Activated T-cell treated with anti-CD3 and anti-CD28 coated beads, Interleukin-2, amount 50 U/mL, for 4 hours (primary cell): ENCODE results near the gene PSG1. TPM values are rescaled to one million over a fixed set of nuclear protein-coding genes. Genes with fewer than 3 reads are reported as not detected.
"Not testable (repeated sequence)": the region's sequence is repeated elsewhere in the genome, so short reads cannot be mapped to it uniquely, and the experiment has no call there.

ENCODE experiments used
- ATAC-seq, 2 donors: fragments of 200-7000 bp; cut with Tn5 transposase; one replicate each; pipeline ENCODE4 v1.10.0; 2021
- DNase-seq: peaks from one replicate; pipeline ENCODE4 v3.0.0-alpha.2; 2020
- H3K27me3 Mint-ChIP-seq: one replicate; pipeline ENCODE4 v1.8.0; 2021; ENCODE audit warnings: low read depth, mixed read lengths
- H3K36me3 Mint-ChIP-seq: one replicate; pipeline ENCODE4 v1.8.0; 2022; ENCODE audit warnings: mixed read lengths; ENCODE audit not compliant: insufficient read depth
- H3K4me1 Mint-ChIP-seq: one replicate; pipeline ENCODE4 v1.8.0; 2021; ENCODE audit warnings: low read depth, mixed read lengths
- H3K4me3 Mint-ChIP-seq: one replicate; pipeline ENCODE4 v1.8.0; 2021; ENCODE audit warnings: mild to moderate bottlenecking, moderate library complexity, mixed read lengths
- H3K9me3 Mint-ChIP-seq: one replicate; pipeline ENCODE4 v1.8.0; 2021; ENCODE audit warnings: mixed read lengths
- total RNA-seq, 3 donors: library from RNA; stranded (reverse); gene quantifications; one replicate each; pipeline ENCODE4 v1.2.1, GENCODE V29; 2021

The PSG1 gene
- not detected for total RNA-seq

DNA sequence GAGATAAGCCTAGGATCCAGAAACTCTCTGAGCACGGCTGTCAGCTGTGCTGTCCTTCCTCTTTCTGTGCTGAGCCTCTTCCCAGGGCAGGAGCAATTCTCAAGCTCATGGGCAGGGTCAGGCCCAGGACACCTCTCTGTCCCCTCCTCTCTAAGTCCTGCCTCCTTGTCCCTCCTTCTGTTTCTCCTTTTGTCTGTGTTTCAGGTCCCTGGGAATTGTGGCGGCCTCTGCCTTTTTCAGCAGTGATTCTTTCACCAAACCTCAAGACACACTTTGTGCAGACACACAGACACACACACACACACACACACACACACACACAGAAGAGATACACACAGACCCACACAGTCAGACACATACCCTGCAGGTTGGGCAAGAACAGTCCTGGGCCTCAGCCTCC is at the start of gene PSG1:
TSS of gene PSG1 (minus strand) at position 101 of the 400 bp plus-strand sequence. CDS start 132 bp downstream, outside the sequence.
- H3K36me3 Mint-ChIP-seq: no peaks in the 10 kb centered on the region
- H3K4me3 Mint-ChIP-seq: no peak within 1 kb of the TSS
- no peaks in the 10 kb centered on the region for H3K4me1 Mint-ChIP-seq
- H3K27me3 Mint-ChIP-seq: peaks cover 31% of the 10 kb centered on the region
- no peaks in the 10 kb centered on the region for H3K9me3 Mint-ChIP-seq
- ATAC-seq (no peak), DNase-seq (no peak)

DNA sequence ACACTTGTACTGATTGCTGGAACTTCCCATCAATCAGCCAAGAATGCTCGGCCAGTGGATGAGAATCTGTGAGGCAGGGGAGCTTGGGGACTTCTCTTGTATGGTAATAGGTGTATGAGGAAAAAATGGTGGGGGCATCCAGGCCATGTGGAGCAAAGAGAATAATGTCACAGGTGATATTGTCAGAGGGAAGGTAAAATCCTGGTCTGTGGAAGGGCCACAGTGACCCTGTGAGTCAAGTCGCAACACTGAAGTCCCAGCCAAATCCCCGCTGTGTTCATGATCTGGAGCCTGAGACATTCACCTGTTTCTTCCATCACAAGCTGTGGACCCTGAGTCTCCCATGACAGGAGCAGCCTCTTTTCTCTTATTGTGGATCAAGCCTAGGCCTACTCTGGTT is 49.4 kb upstream of the PSG1 start:
- H3K27me3 Mint-ChIP-seq: peaks cover 20% of the 10 kb centered on the region
- H3K36me3 Mint-ChIP-seq: no peaks in the 10 kb centered on the region
- no peak overlapping the region for H3K4me3 Mint-ChIP-seq
- no peak for ATAC-seq
- no peaks in the 10 kb centered on the region for H3K4me1 Mint-ChIP-seq
- H3K9me3 Mint-ChIP-seq: no peaks in the 10 kb centered on the region
- no peak for DNase-seq

DNA sequence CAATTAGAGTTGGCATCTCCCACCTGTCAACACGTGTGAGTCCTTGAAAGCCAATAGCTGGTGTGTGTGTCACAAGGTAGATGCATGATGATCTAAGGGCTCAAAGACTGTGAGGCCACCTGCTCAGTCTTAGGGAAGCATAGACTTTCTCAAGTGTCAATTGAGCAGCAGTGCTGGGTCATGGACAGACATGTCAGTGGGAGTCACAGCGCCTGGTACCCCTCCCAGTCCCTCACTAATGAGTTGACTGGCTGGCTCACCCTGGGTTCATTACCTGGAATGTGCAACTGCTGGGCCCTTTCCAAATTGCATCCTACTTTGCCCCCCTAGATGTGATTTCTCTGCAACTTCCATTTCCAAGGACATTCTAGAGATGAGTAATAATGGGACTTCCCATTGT is 47.3 kb upstream of the PSG1 start:
- no peak for ATAC-seq
- Mint-ChIP-seq H3K4me3 (no peak overlapping the region), H3K4me1 (no peaks in the 10 kb centered on the region), H3K36me3 (no peaks in the 10 kb centered on the region), H3K9me3 (no peaks in the 10 kb centered on the region), H3K27me3 (peaks cover 16% of the 10 kb centered on the region)
- DNase-seq: no peak

- not testable (repeated sequence) for H3K4me1 Mint-ChIP-seq, DNase-seq, H3K27me3 Mint-ChIP-seq, H3K9me3 Mint-ChIP-seq, H3K4me3 Mint-ChIP-seq, H3K36me3 Mint-ChIP-seq, ATAC-seq
Observed at GRCh38 chr19:42923106-42923505, 43.6 kb upstream of the PSG1 start.

DNA sequence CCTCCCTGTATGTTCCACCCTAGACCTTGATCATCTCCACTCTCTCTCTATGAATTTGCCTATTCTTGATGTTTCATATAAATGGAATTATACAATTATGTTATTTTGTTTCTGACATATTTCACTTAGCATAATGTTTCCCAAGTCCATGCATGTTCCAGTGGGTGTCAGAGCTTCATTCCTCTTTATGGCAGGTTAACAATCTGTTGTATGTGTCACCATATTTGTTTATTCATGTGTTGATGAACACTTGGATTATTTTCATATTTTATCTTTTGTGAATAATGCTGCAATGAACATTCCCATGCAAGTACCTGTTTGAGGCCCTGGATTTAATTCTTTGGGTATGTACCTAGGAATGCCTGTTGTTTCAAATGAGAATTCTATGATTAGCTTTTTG is 41.5 kb upstream of the PSG1 start:
- H3K4me1 Mint-ChIP-seq, H3K4me3 Mint-ChIP-seq, H3K9me3 Mint-ChIP-seq, ATAC-seq, H3K36me3 Mint-ChIP-seq, H3K27me3 Mint-ChIP-seq, DNase-seq: not testable (repeated sequence)

DNA sequence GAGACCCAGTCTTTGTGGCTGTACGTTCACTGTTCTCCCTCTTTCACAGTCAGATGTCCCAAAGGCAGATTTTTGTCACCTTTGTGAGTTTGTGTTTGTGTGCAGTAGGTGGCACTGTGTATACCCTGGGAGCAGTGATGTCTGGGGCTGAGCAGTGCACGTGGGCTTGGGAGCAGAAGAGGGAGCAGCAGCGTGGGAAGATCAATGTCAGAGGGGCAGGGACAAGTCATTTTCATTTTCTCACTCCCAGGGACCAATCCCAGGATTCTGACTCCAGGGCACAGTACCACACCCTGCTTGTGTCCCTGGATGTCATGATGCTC is 40.2 kb upstream of the PSG1 start:
- ATAC-seq: no peak
- H3K36me3 Mint-ChIP-seq: no peaks in the 10 kb centered on the region
- no peak for DNase-seq
- no peaks in the 10 kb centered on the region for H3K9me3 Mint-ChIP-seq
- H3K4me1 Mint-ChIP-seq: no peaks in the 10 kb centered on the region
- peaks cover 3% of the 10 kb centered on the region for H3K27me3 Mint-ChIP-seq
- no peak overlapping the region for H3K4me3 Mint-ChIP-seq

DNA sequence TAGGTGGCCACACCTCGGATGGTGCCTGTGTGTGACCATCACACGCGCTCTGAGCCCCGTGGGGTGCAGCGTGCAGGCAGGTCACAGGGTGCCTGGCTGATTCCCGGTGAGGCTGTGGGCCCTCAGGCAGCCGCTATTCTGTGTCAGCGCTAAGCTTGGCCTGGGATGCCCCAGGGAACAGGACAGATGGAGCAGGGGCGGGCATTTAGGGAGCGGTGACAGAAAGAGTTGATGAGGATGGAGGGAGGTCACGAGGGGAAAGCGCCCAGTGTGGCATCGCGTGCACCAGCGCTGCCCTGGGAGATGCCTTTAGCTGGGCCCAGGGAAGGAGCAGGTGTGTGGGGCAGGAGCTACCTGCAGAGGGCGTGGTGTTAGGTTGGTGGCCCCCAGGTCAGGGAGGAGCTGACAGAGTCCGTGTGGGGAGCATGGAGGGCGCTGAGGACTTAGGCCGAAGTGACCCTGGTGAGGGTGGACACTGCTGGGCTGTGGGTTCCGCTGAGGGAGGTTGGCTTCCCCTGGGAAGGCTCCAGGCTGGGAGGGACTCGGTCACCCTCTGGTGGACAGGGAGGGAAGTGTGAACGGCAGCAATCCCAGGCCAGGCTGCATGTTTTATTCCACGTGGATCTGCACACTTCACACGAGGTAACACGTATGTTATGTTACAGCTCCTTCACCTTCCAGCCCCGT is 39.7 kb upstream of the PSG1 start:
- H3K9me3 Mint-ChIP-seq, H3K4me3 Mint-ChIP-seq, H3K27me3 Mint-ChIP-seq, H3K4me1 Mint-ChIP-seq, H3K36me3 Mint-ChIP-seq, DNase-seq, ATAC-seq: not testable (repeated sequence)

DNA sequence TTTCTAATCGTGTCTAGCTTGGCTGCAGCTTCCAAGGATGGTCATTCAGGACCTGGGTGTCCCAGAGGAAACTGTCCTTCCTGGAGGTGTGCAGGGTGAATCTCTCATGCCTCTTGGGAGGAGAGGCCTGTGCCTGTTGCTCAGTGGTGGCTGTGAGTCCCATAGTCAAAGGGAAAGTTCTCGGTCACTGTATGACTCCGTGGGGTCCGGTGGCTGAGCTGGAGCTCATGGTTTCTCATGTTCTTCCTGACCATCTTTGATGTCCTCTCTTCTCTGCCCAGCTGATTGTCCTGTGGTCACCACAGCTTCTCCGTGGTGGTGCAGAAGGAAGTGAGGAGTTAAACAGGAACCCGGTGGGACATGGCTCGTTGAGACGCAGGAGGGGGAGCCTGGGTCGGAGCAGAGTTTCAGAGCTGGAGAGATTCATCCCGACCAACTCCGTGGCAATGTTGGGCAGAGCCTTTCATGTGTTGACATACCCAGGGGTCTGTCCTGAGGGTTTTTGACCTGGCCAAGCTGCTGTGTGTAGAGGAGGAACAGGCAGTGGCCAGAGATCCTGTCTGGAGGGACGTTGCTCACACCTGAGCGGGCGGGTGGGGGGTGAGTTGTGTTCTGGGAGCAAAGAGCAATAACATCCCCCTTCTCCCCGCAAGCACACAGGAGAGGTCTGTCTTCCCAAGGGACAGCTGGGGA is 39.0 kb upstream of the PSG1 start:
- not testable (repeated sequence) for H3K9me3 Mint-ChIP-seq

DNA sequence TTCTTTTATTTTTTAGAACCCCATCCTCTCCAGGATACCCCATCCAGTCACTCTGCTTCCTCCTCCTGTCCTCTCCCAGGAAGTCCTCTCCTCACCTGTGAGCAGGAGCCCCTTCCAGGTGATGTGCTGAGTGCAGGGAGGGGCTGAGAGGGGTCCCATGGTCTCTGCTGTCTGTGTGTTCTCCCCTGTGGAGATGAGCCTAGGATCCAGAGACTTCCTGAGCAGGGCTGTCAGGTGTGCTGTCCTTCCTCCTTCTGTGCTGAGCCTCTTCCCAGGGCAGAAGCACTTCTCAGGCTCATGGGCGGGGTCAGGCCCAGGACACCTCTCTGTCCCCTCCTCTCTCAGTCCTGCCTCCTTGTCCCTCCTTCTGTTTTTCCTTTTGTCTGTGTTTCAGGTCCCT is 38.1 kb upstream of the PSG1 start, which contains the start of gene PSG6:
TSS of gene PSG6 (minus strand) at position 261 of the 400 bp plus-strand sequence. CDS start at position 159, 102 bp downstream.
- DNase-seq, H3K4me1 Mint-ChIP-seq, H3K9me3 Mint-ChIP-seq, H3K4me3 Mint-ChIP-seq, ATAC-seq, H3K27me3 Mint-ChIP-seq, H3K36me3 Mint-ChIP-seq: not testable (repeated sequence)

More for the DNA sequence above, 39.0 kb upstream of the PSG1 start:
- not testable (repeated sequence) for H3K4me1 Mint-ChIP-seq, H3K4me3 Mint-ChIP-seq, ATAC-seq, H3K27me3 Mint-ChIP-seq, DNase-seq, H3K36me3 Mint-ChIP-seq

- H3K27me3 Mint-ChIP-seq, H3K4me3 Mint-ChIP-seq, H3K4me1 Mint-ChIP-seq, H3K36me3 Mint-ChIP-seq, DNase-seq, ATAC-seq, H3K9me3 Mint-ChIP-seq: not testable (repeated sequence)
Observed at GRCh38 chr19:42916931-42917330, 37.4 kb upstream of the PSG1 start.

DNA sequence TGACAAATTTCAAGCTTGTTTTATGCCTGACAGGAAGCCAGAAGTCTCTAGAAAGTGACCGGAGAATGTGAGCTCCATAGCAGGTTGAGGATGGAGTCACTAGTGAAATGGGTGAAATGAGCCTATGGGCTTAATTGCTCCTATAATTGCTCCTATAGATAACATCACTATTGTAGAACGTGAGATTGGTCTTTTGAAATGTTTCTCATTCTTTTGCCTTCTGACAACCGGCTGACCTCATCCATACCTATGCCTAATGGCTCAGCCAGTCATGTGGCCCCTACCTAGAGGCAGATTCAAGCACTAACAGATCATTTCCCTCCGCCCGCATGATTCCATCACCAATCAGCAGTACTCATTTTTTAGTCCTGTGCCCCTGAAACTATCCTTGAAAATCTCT is 34.0 kb upstream of the PSG1 start:
- not testable (repeated sequence) for H3K36me3 Mint-ChIP-seq, H3K4me1 Mint-ChIP-seq, DNase-seq, H3K9me3 Mint-ChIP-seq, H3K4me3 Mint-ChIP-seq, H3K27me3 Mint-ChIP-seq, ATAC-seq

DNA sequence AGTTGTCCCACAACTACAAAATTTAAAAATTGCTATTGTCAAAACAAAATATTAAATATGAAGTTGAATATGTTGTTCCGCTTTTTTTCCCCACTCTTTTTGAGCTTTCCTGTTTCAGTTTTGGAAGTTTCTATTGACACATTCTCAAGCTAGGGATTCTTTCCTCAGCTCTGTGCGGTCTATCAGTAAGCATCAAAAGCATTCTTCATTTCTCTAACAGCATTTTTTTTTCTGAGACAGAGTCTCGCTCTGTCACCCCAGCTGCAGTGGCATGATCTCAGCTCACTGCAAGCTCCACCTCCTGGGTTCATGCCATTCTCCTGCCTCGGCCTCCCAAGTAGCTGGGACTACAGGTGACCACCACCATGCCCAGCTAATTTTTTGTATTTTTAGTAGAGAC is 33.4 kb upstream of the PSG1 start:
- not testable (repeated sequence) for H3K27me3 Mint-ChIP-seq, H3K36me3 Mint-ChIP-seq, H3K9me3 Mint-ChIP-seq, H3K4me3 Mint-ChIP-seq, DNase-seq, H3K4me1 Mint-ChIP-seq, ATAC-seq

- H3K27me3 Mint-ChIP-seq, H3K36me3 Mint-ChIP-seq, H3K4me1 Mint-ChIP-seq, DNase-seq, H3K9me3 Mint-ChIP-seq, ATAC-seq, H3K4me3 Mint-ChIP-seq: not testable (repeated sequence)
Observed at GRCh38 chr19:42911731-42912130, 32.2 kb upstream of the PSG1 start.

- DNase-seq, H3K9me3 Mint-ChIP-seq, H3K27me3 Mint-ChIP-seq, H3K4me1 Mint-ChIP-seq, H3K36me3 Mint-ChIP-seq, ATAC-seq, H3K4me3 Mint-ChIP-seq: not testable (repeated sequence)
Observed at GRCh38 chr19:42906162-42906561, 26.6 kb upstream of the PSG1 start.

GRCh38 chr19:42900561-42900960 is 21.0 kb upstream of the PSG1 start:
- H3K27me3 Mint-ChIP-seq: peaks cover 33% of the 10 kb centered on the region
- not testable (repeated sequence) for H3K4me3 Mint-ChIP-seq, DNase-seq, H3K36me3 Mint-ChIP-seq, H3K9me3 Mint-ChIP-seq, H3K4me1 Mint-ChIP-seq, ATAC-seq
